ENCODE results near the gene CDC14A. TPM values are rescaled to one million over a fixed set of nuclear protein-coding genes. Genes with fewer than 3 reads are reported as not detected.

CDC14A gene
- polyA plus RNA-seq, 1 donor from 2014 or later, result 2.7 TPM

- Histone ChIP-seq H3K27ac (ENCODE audit: low read length) (no peak overlapping the region), H3K79me2 (replicated peaks; ENCODE audit: insufficient read depth, low read length) (no peaks in the 10 kb centered on the region), H3K9ac (ENCODE audit: low read length) (no peak overlapping the region), H3K9me3 (ENCODE audit: low read length) (peaks cover 4% of the 10 kb centered on the region), H3K4me2 (ENCODE audit: low read length) (no peak overlapping the region), H3K27me3 (ENCODE audit: insufficient read depth, low read depth, low read length) (no peaks in the 10 kb centered on the region), H4K20me1 (ENCODE audit: insufficient read depth) (no peaks in the 10 kb centered on the region), H3F3A (ENCODE audit: insufficient read depth, low read length, poor library complexity, severe bottlenecking) (no peaks in the 10 kb centered on the region), H3K36me3 (ENCODE audit: insufficient read depth, low read length) (no peaks in the 10 kb centered on the region), H3K4me3 (ENCODE audit: low read length) (no peak overlapping the region), H2AFZ (ENCODE audit: low read depth, low read length) (no peak overlapping the region), H3K9me2 (ENCODE audit: insufficient read depth, low read length) (no peaks in the 10 kb centered on the region)
- TF ChIP-seq EP300 (conservative IDR thresholded peaks at IDR 0.05; ENCODE audit: poor library complexity, severe bottlenecking) (no peak), POLR2AphosphoS5 (IDR thresholded peaks at IDR 0.05) (no peak)
Measured at GRCh38 chr1:100552031-100552430, 199.7 kb downstream of the CDC14A start.

GRCh38 chr1:100552922-100553321 is 200.6 kb downstream of the CDC14A start:
- H2AFZ ChIP-seq (ENCODE audit: low read depth, low read length), result no peak overlapping the region
- no peak overlapping the region for H3K4me2 ChIP-seq (ENCODE audit: low read length)
- H3K9me3 ChIP-seq (ENCODE audit: low read length), result peaks cover 4% of the 10 kb centered on the region
- no peaks in the 10 kb centered on the region for H3K36me3 ChIP-seq (ENCODE audit: insufficient read depth, low read length)
- no peaks in the 10 kb centered on the region for H3K9me2 ChIP-seq (ENCODE audit: insufficient read depth, low read length)
- H3K9ac ChIP-seq (ENCODE audit: low read length), result no peak overlapping the region
- H3K79me2 ChIP-seq (replicated peaks; ENCODE audit: insufficient read depth, low read length), result no peaks in the 10 kb centered on the region
- no peak overlapping the region for H3K27ac ChIP-seq (ENCODE audit: low read length)
- TF ChIP-seq RAD21 (conservative IDR thresholded peaks at IDR 0.05), result no peak
- TF ChIP-seq EP300 (conservative IDR thresholded peaks at IDR 0.05; ENCODE audit: poor library complexity, severe bottlenecking), result no peak
- no peak for TF ChIP-seq EZH2 (IDR thresholded peaks at IDR 0.05; ENCODE audit: borderline replicate concordance, insufficient read depth, low read length, poor library complexity, severe bottlenecking)
- no peak for TF ChIP-seq SMC3 (conservative IDR thresholded peaks at IDR 0.05; ENCODE audit: poor library complexity)
- no peak for TF ChIP-seq MXI1 (conservative IDR thresholded peaks at IDR 0.05; ENCODE audit: poor library complexity, severe bottlenecking)
- TF ChIP-seq TAF1 (IDR thresholded peaks at IDR 0.05; ENCODE audit: low read depth), result no peak
- no peak for TF ChIP-seq REST (IDR thresholded peaks at IDR 0.05; ENCODE audit: borderline replicate concordance)
- no peak for TF ChIP-seq CTCF (IDR thresholded peaks at IDR 0.05; ENCODE audit: poor library complexity, severe bottlenecking)
- TF ChIP-seq POLR2AphosphoS5 (IDR thresholded peaks at IDR 0.05), result no peak
- H4K20me1 ChIP-seq (ENCODE audit: insufficient read depth), result no peaks in the 10 kb centered on the region
- H3K4me3 ChIP-seq (ENCODE audit: low read length), result no peak overlapping the region
- no peaks in the 10 kb centered on the region for H3K27me3 ChIP-seq (ENCODE audit: insufficient read depth, low read depth, low read length)
- no peaks in the 10 kb centered on the region for H3F3A ChIP-seq (ENCODE audit: insufficient read depth, low read length, poor library complexity, severe bottlenecking)

- H3K36me3 ChIP-seq (ENCODE audit: insufficient read depth, low read length), result no peaks in the 10 kb centered on the region
- no peak overlapping the region for H2AFZ ChIP-seq (ENCODE audit: low read depth, low read length)
- no peak overlapping the region for H3K27ac ChIP-seq (ENCODE audit: low read length)
- H3K4me3 ChIP-seq (ENCODE audit: low read length), result no peak overlapping the region
- no peaks in the 10 kb centered on the region for H4K20me1 ChIP-seq (ENCODE audit: insufficient read depth)
- H3K27me3 ChIP-seq (ENCODE audit: insufficient read depth, low read depth, low read length), result no peaks in the 10 kb centered on the region
- H3K4me2 ChIP-seq (ENCODE audit: low read length), result no peak overlapping the region
- H3K9me2 ChIP-seq (ENCODE audit: insufficient read depth, low read length), result no peaks in the 10 kb centered on the region
- H3F3A ChIP-seq (ENCODE audit: insufficient read depth, low read length, poor library complexity, severe bottlenecking), result no peaks in the 10 kb centered on the region
- H3K79me2 ChIP-seq (replicated peaks; ENCODE audit: insufficient read depth, low read length), result no peaks in the 10 kb centered on the region
- TF ChIP-seq MXI1 (conservative IDR thresholded peaks at IDR 0.05; ENCODE audit: poor library complexity, severe bottlenecking), result no peak
- TF ChIP-seq EP300 (conservative IDR thresholded peaks at IDR 0.05; ENCODE audit: poor library complexity, severe bottlenecking), result no peak
- TF ChIP-seq TAF1 (IDR thresholded peaks at IDR 0.05; ENCODE audit: low read depth), result no peak
- TF ChIP-seq SMC3 (conservative IDR thresholded peaks at IDR 0.05; ENCODE audit: poor library complexity), result no peak
- no peak for TF ChIP-seq EZH2 (IDR thresholded peaks at IDR 0.05; ENCODE audit: borderline replicate concordance, insufficient read depth, low read length, poor library complexity, severe bottlenecking)
- no peak for TF ChIP-seq RAD21 (conservative IDR thresholded peaks at IDR 0.05)
- TF ChIP-seq REST (IDR thresholded peaks at IDR 0.05; ENCODE audit: borderline replicate concordance), result no peak
- TF ChIP-seq CTCF (IDR thresholded peaks at IDR 0.05; ENCODE audit: poor library complexity, severe bottlenecking), result no peak
- no peak for TF ChIP-seq POLR2AphosphoS5 (IDR thresholded peaks at IDR 0.05)
- peaks cover 4% of the 10 kb centered on the region for H3K9me3 ChIP-seq (ENCODE audit: low read length)
- H3K9ac ChIP-seq (ENCODE audit: low read length), result no peak overlapping the region
Measured at GRCh38 chr1:100556181-100556580, 203.9 kb downstream of the CDC14A start.
